K562 (cell line): ENCODE measurements around the gene FASN. TPM values are rescaled to one million over a fixed set of nuclear protein-coding genes. Genes with fewer than 3 reads are reported as not detected.

Experiments used
- BRCA1 ChIP-seq, 2 experiments: fragments of 450-650 bp in 1 of 2; sonication (generic) in 1 of 2; formaldehyde crosslinking in 1 of 2; IDR thresholded peaks; 2 replicates each; pipeline versions ENCODE4 v1.5.0 to v1.6.1; 2017 to 2020; ENCODE audit warnings: mild to moderate bottlenecking in 1 of 2, missing genetic modification reagents in 1 of 2
- FIP1L1 ChIP-seq: fragments of 200-400 bp; formaldehyde crosslinking; IDR thresholded peaks from 2 replicates; pipeline ENCODE4 v1.6.1; 2018; ENCODE audit warnings: mild to moderate bottlenecking, low read depth, low read length; ENCODE audit not compliant: poor library complexity, severe bottlenecking
- MBD1 ChIP-seq: fragments of 250-450 bp; sonication (Bioruptor Pico); IDR thresholded peaks from 2 replicates; pipeline ENCODE4 v1.8.0; 2022; ENCODE audit warnings: inconsistent platforms
- NFE2L1 ChIP-seq: fragments of 450-650 bp; IDR thresholded peaks from 2 replicates; pipeline ENCODE4 v1.6.1; 2016; ENCODE audit warnings: missing genetic modification characterization, low read depth, mild to moderate bottlenecking, missing compliant biosample characterization, moderate library complexity, borderline replicate concordance
- RHOXF2B ChIP-seq: fragments of 250-450 bp; sonication (Bioruptor Pico); conservative IDR thresholded peaks from 2 replicates; pipeline ENCODE4 v1.5.1; 2021
- SIN3B ChIP-seq: fragments of 450-650 bp; IDR thresholded peaks from 2 replicates; pipeline ENCODE4 v1.6.1; 2017; ENCODE audit warnings: low read depth, mild to moderate bottlenecking, moderate library complexity
- SNAPC5 ChIP-seq: fragments of 250-450 bp; sonication (Bioruptor Pico); IDR thresholded peaks from 2 replicates; pipeline ENCODE4 v1.8.0; 2021; ENCODE audit warnings: moderate library complexity, mild to moderate bottlenecking, inconsistent platforms
- SRSF3 ChIP-seq: fragments of 200-400 bp; formaldehyde crosslinking; IDR thresholded peaks from 2 replicates; pipeline ENCODE4 v1.6.1; 2016; ENCODE audit warnings: mild to moderate bottlenecking, low read length, moderate library complexity; ENCODE audit not compliant: insufficient read depth
- TFAP4 ChIP-seq: sonication (generic); formaldehyde crosslinking; IDR thresholded peaks from 2 replicates; pipeline ENCODE4 v1.8.0; 2022; ENCODE audit warnings: missing genetic modification reagents, mild to moderate bottlenecking, moderate library complexity, borderline replicate concordance
- THAP12 ChIP-seq: fragments of 250-450 bp; sonication (Bioruptor Pico); IDR thresholded peaks from 2 replicates; pipeline ENCODE4 v1.9.0; 2021; ENCODE audit warnings: mild to moderate bottlenecking, inconsistent platforms
- ZNF175 ChIP-seq: fragments of 200-800 bp; sonication (Bioruptor generic); IDR thresholded peaks from 2 replicates; pipeline ENCODE4 v1.6.1; 2016; ENCODE audit warnings: low read depth, mild to moderate bottlenecking, missing genetic modification characterization, missing compliant biosample characterization
- ZNF407 ChIP-seq: fragments of 450-650 bp; IDR thresholded peaks from 2 replicates; pipeline ENCODE4 v1.6.1; 2016; ENCODE audit warnings: low read depth
- polyA plus RNA-seq, 8 experiments: library from polyadenylated mRNA; depleted of rRNA in 4 of 8; stranded (reverse) in 5 of 8; unstranded in 3 of 8; fragments of >200 nt; fragmentation: Nextera tagmentation in 2 of 8; fragmentation: Illumina TruSeq in 1 of 8; extraction: Ambion mirVana in 2 of 8; extraction: Trizol in 1 of 8; gene quantifications; 2 replicates each; pipeline versions ENCODE4 v1.2.1 to v1.2.3, GENCODE V29; 2011 to 2014; ENCODE audit warnings: inconsistent platforms in 1 of 8, missing spikeins in 1 of 8
- total RNA-seq, 7 experiments: library from RNA; depleted of rRNA in 6 of 7; stranded (reverse); fragments of >200 nt in 6 of 7; fragmentation: Illumina TruSeq in 2 of 7; extraction: Trizol in 2 of 7; gene quantifications; 2 replicates each; pipeline versions ENCODE4 v1.2.1 to v1.2.3, GENCODE V29; 2011 to 2021; ENCODE audit warnings: low replicate concordance in 1 of 7

The FASN gene
- total and polyA plus RNA-seq, 9 of the 15 experiments (the other 6 are each of a cell fraction or from before 2014, with no cell fraction given) = 0.15 to 663 (median 49.9) TPM

- TF ChIP-seq THAP12 (CRISPR knock-in tag) (no peak), MBD1 (no peak), SRSF3 (no peak), NFE2L1 (tag) (no peak), SIN3B (peak; percentile 40; the same call in 1 of the 2 replicates), TFAP4 (CRISPR knock-in tag) (peak; percentile 51; the same call in 1 of the 2 replicates), RHOXF2B (CRISPR knock-in tag) (no peak), ZNF175 (CRISPR knock-in tag) (no peak), SNAPC5 (CRISPR knock-in tag) (no peak), BRCA1 (IDR thresholded peaks at IDR 0.05) (no peak), BRCA1 (CRISPR knock-in tag; IDR thresholded peaks at IDR 0.05) (no peak), FIP1L1 (peak; percentile 89), ZNF407 (no peak)
Measured at GRCh38 chr17:82031885-82032627, 66.0 kb downstream of the FASN start (continued).
